Measurements from ENCODE around the gene SLC17A2. TPM values are rescaled to one million over a fixed set of nuclear protein-coding genes. Genes with fewer than 3 reads are reported as not detected.

The SLC17A2 gene
- total RNA-seq, 1 donor from 2014 or later, result not detected

DNA sequence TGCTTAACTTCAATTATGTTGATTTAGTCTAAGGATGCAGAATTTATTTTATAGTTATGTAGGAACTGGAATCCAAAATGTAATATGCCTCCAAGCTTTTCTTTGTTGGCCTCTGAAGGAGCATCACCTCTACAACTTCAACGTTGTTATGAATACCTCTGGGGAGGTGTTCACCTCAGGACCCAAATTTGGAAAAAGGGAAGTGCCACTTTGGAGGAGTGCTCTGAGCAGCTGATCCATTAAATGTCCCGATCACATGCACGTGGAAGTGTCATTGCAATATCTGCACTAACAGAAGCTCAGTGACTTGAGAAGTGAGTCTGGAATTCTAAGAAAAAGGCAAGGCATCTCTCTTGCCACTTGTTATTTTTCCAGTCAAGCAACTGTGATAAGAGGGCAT, 34.2 kb downstream of the SLC17A2 start:
- intact Hi-C loops (cut with DNase I), result no loop called here
- DNase-seq (no peak), ATAC-seq (ENCODE audit: poor library complexity) (no peak)

DNA sequence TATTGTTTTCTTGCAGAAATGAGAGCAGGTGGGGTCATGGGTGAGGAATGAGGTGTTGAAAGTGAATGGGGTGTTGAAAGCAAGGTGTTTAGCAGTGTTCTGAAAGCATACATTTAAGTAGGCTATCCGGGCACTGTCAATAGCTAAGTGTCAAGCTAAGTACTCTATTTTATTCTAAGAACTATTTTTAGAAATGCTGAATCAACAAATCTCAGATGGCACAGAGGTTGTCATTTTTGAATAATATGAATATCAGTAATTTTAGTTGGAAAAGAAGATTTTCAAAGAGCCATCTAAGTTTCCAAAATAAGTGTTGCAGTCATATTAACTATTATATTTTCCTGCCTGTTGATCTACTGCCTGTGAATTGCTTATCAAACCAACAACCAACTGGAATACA, 34.7 kb downstream of the SLC17A2 start:
- DNase-seq (no peak), ATAC-seq (ENCODE audit: poor library complexity) (no peak)
- intact Hi-C loops (cut with DNase I), result no loop called here

- no peak for DNase-seq
- ATAC-seq (ENCODE audit: poor library complexity), result no peak
- intact Hi-C loops (cut with DNase I), result no loop called here
Measured at GRCh38 chr6:25893778-25894177, 36.7 kb downstream of the SLC17A2 start.

DNA sequence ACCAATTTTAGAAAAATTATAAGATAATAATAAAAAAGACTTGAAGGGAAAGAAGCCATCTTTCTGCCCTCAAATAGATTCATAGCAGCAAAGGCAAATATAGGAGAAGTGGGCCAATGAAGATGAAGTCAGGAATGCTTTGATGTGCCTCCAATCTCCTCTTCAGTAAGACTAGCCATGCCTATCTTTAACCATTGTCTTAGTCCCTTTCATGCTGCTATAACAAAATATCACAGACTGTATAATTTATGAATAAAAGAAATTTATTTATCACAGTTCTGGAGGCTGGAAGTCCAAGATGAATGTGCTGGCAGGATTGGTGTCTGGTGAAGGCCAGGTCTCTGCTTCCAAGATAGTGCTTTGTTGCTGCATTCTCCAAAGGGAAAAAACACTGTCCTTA, 37.6 kb downstream of the SLC17A2 start:
- intact Hi-C loops (cut with DNase I), result no loop called here
- DNase-seq, result no peak
- no peak for ATAC-seq (ENCODE audit: poor library complexity)

DNA sequence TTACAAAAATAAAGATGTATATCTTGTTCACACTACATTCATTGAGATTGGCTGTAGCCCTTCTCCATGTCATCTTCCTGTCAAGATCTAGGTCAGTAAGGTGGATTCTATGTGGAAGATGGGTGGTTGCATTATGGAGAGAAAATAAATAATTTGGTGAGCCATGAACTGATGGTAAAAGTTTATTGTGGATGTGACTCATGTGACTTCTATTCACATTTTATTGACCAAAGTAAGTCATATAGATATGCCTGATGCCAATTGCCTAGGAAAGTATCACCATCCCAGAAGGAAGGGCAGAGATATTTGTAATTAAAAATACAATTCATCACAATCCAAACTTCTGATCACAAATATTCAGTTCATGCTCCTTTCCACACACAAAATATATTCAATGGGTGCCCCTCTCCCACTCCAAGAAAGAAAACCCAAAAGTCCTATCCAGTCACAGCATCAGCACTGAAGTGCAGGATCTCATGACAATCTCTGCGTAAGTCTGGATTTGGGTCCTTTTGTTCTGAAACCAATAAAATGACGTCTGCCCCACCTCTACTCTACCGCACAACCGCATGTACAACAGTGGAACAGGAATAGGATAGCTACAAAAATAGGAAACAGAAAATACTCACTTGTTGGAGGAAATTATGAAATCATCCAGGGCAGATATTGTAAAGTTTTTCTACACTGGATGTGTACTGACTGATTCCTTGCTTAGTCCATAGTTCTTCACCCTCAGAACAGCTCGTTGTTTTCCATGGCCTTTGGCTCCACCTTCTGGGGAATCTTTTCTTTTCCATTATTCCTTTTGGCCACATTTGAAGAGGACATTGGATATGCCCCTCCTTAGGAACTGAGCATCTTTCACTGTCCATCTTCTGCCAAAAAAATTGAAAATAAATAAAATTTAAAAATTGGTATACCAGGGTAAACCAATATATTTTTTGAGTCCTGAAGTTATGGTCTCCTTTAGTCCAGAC, 40.3 kb downstream of the SLC17A2 start:
- ATAC-seq (ENCODE audit: poor library complexity), result peak; percentile 46
- intact Hi-C loops (cut with DNase I), result no loop called here
- DNase-seq, result no peak

DNA sequence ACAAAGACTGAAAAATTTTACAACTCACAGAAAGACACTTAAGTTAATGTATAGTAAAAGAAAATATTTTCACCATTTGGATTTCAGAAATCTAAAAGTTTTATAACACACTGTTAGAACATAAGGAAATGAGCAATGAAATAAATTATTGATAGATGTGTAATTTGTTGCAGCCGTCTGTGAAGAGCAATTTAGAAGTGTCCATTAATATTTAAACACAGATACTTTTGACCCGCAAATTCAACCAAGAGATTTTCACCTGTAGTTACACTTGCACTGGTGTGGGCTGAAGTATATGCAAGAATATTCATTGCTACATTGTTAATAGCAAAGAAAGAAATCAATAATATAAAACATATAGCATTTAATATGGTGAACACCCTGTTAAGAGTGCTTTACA, 41.9 kb downstream of the SLC17A2 start:
- no peak for DNase-seq
- no peak for ATAC-seq (ENCODE audit: poor library complexity)
- intact Hi-C loops (cut with DNase I), result no loop called here

- DNase-seq (no peak), ATAC-seq (ENCODE audit: poor library complexity) (no peak)
- intact Hi-C loops (cut with DNase I), result no loop called here
Measured at GRCh38 chr6:25886066-25886465, 44.4 kb downstream of the SLC17A2 start.

DNA sequence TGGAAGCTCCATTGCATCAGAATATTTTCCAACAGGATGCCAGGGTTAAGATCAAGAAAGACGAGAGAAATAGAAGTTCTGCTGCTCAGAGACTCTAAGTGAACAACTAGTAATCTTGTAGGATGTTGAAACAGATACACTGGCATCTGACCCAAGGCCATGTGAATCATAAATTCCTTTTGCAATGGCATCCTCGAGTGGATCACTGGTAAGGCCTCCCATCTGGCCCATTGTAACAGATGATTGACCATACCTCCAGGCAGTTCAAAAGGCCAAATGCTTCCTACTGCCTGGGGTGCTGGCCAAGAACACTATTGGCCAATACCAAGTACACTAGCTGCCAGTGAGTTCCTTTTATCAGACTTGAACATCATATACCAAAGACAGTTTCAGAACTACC, 46.5 kb downstream of the SLC17A2 start:
- DNase-seq (no peak), ATAC-seq (ENCODE audit: poor library complexity) (no peak)
- intact Hi-C loops (cut with DNase I), result no loop called here

DNA sequence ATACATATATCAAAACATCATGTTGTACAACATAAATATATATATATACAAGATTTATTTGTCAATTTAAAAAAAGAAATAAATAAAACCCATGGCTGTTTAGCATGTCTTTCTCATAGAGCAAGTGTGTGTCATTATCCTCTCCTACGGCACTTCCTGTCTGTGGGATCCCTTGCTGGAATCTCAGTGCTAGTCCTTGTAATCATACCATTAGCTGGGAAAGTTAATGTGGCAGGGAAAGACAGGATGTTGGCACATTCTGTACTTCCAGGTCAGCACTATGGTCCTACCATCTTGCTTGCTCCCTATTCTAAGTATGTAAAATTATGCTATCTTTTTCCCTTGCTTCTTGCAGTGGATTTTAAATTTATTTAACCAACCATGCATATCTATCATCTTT, 47.0 kb downstream of the SLC17A2 start:
- intact Hi-C loops (cut with DNase I), result no loop called here

GRCh38 chr6:25882051-25882496, 48.4 kb downstream of the SLC17A2 start:
- intact Hi-C loops (cut with DNase I), result no loop called here
- ATAC-seq (ENCODE audit: poor library complexity), result peak; percentile 12
- peak; percentile 43 for DNase-seq

More for the DNA sequence above, 47.0 kb downstream of the SLC17A2 start:
- ATAC-seq (ENCODE audit: poor library complexity) (no peak), DNase-seq (no peak)

DNA sequence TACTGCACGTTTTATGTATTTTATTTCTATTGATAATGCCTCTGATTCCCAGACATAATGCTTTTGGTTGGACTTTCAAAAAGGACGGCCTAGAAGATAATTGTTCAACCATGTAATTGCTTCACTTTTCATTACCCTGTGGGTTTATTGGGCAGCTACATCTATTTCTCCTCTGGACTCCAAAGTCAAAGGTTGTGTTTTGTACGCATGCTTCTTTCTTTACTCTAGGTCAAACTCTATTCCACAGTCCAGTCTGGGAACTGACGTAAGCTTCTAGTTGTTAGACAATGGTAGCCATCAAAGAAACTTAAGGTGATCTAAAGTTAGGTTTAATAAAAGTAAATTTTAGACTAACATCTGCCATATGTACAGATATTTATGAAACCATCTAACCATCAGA, 49.9 kb downstream of the SLC17A2 start:
- DNase-seq (no peak), ATAC-seq (ENCODE audit: poor library complexity) (no peak)
- intact Hi-C loops (cut with DNase I), result no loop called here

- no peak for DNase-seq
- ATAC-seq (ENCODE audit: poor library complexity), result no peak
- intact Hi-C loops (cut with DNase I), result no loop called here
Measured at GRCh38 chr6:25878721-25879322, 51.7 kb downstream of the SLC17A2 start.

DNA sequence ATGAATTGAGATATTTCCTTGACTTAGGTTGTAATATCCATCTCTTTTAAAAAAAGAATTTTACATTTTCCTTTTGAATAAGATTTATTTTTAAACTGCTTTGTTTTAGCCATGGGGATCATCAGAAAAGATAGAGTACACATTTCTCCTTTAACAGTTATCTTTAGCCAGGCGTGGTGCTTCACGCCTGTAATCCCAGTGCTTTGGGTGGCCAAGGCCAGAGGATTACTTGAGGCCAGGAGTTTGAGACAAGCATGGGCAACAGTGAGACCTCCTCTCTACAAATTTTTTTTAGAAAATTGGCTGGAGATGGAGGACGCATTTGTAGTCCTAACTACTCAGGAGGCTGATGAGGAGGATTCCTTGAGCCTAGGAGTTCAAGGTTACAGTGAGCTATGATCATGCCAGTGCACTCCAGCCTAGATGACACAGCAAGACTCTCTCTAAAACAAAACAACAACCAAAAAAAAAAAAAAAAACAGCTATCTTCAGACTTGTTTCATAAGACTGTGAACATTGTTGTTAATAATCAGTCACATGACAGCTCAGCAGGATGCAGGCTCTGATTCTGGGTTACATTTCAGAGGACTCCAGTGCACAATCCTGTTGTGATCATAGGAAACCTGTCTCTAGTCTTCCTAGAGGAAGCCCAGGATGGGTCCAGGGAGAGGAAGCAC, 54.4 kb downstream of the SLC17A2 start:
- no peak for ATAC-seq (ENCODE audit: poor library complexity)
- intact Hi-C loops (cut with DNase I), result no loop called here
- no peak for DNase-seq

- ATAC-seq (ENCODE audit: poor library complexity) (no peak), DNase-seq (no peak)
- intact Hi-C loops (cut with DNase I), result no loop called here
Measured at GRCh38 chr6:25875563-25875905, 55.0 kb downstream of the SLC17A2 start.

- DNase-seq (no peak), ATAC-seq (ENCODE audit: poor library complexity) (no peak)
- intact Hi-C loops (cut with DNase I), result no loop called here
Measured at GRCh38 chr6:25874822-25875562, 55.5 kb downstream of the SLC17A2 start.

- intact Hi-C loops (cut with DNase I), result no loop called here
- no peak for DNase-seq
- no peak for ATAC-seq (ENCODE audit: poor library complexity)
Measured at GRCh38 chr6:25874118-25874517, 56.4 kb downstream of the SLC17A2 start, which contains the start of gene SLC17A3. Gene SLC17A3 (minus strand): TSS chr6:25874243. CDS start chr6:25868387, 5,856 bp downstream.

DNA sequence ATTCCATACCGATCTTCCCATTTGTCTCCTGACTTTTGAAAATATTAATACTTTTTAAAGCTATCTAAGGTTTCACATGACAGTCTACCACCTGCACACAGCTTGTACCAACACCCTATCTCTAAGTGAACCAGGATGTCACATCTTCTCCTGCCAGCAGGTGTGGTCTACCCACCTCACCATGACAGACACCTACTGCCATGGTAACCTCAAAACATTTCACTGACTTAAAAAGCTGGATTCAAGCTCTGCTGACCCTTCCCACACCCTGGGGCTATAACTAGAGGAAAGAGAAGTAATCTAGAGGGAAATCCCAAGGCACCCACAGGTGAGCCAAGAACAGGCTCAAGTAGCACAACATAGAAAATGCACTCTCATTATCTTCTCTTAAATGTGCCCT, 57.7 kb downstream of the SLC17A2 start:
- DNase-seq (no peak), ATAC-seq (ENCODE audit: poor library complexity) (no peak)
- intact Hi-C loops (cut with DNase I), result no loop called here

DNA sequence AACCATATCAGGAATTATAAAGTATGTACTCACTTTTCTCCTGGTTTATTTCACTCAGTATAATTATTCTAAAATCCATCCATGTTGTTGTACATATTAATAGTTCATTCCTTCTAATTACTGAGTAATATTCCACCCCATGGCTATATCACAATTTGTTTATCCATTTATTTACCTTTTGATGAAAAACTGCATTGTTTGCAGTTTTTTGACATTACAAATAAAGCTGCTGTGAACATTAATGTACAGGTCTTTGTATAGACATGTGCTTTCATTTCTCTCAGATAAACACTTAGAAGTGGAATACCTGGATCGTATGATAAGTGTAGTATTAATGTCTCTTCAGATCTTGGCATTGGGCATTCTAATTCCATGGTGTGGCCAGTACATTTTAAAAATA, 60.7 kb downstream of the SLC17A2 start:
- no peak for DNase-seq
- intact Hi-C loops (cut with DNase I), result no loop called here
- ATAC-seq (ENCODE audit: poor library complexity), result no peak

Data from Right ventricle myocardium superior (tissue), 1 donor.